ENCODE measurements around the gene ANTXRL. TPM values are rescaled to one million over a fixed set of nuclear protein-coding genes. Genes with fewer than 3 reads are reported as not detected.
"Not testable (repeated sequence)": the region's sequence is repeated elsewhere in the genome, so short reads cannot be mapped to it uniquely, and the experiment has no call there.

ANTXRL gene
- total and polyA plus RNA-seq, 2 experiments from 2014 or later, result not detected

DNA sequence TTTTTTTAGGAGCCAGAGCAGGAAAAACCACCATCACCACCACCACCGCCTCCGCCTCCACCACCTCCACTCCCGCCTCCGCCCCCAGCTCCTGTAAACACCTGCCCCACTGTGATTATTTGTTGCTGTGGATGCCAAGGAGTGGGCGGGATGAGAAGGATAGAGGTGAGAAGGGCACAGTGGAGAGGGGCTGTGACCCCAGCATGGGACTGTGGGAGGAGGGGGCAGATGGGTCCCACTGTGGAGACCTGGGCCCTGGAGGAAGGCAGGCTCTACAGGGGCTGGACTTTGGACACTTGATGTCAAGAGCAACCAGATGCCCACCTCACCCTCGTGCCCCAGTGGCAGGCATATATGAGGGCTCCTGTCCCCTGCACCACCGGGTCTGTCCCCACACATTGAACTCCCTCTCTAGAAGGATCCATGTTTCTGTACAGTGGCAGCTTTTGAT lies 24.7 kb downstream of the ANTXRL start (continued):
- TF ChIP-seq, protein P1, sequence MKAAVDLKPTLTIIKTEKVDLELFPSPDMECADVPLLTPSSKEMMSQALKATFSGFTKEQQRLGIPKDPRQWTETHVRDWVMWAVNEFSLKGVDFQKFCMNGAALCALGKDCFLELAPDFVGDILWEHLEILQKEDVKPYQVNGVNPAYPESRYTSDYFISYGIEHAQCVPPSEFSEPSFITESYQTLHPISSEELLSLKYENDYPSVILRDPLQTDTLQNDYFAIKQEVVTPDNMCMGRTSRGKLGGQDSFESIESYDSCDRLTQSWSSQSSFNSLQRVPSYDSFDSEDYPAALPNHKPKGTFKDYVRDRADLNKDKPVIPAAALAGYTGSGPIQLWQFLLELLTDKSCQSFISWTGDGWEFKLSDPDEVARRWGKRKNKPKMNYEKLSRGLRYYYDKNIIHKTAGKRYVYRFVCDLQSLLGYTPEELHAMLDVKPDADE (IDR thresholded peaks at IDR 0.05), result no peak
- no peak for TF ChIP-seq ZNF114 (CRISPR knock-in tag; IDR thresholded peaks at IDR 0.05)
- TF ChIP-seq, protein P2, sequence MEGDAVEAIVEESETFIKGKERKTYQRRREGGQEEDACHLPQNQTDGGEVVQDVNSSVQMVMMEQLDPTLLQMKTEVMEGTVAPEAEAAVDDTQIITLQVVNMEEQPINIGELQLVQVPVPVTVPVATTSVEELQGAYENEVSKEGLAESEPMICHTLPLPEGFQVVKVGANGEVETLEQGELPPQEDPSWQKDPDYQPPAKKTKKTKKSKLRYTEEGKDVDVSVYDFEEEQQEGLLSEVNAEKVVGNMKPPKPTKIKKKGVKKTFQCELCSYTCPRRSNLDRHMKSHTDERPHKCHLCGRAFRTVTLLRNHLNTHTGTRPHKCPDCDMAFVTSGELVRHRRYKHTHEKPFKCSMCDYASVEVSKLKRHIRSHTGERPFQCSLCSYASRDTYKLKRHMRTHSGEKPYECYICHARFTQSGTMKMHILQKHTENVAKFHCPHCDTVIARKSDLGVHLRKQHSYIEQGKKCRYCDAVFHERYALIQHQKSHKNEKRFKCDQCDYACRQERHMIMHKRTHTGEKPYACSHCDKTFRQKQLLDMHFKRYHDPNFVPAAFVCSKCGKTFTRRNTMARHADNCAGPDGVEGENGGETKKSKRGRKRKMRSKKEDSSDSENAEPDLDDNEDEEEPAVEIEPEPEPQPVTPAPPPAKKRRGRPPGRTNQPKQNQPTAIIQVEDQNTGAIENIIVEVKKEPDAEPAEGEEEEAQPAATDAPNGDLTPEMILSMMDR (conservative IDR thresholded peaks at IDR 0.05; ENCODE audit: low read depth in 2 of 2), result no peak
- TF ChIP-seq, protein P3, sequence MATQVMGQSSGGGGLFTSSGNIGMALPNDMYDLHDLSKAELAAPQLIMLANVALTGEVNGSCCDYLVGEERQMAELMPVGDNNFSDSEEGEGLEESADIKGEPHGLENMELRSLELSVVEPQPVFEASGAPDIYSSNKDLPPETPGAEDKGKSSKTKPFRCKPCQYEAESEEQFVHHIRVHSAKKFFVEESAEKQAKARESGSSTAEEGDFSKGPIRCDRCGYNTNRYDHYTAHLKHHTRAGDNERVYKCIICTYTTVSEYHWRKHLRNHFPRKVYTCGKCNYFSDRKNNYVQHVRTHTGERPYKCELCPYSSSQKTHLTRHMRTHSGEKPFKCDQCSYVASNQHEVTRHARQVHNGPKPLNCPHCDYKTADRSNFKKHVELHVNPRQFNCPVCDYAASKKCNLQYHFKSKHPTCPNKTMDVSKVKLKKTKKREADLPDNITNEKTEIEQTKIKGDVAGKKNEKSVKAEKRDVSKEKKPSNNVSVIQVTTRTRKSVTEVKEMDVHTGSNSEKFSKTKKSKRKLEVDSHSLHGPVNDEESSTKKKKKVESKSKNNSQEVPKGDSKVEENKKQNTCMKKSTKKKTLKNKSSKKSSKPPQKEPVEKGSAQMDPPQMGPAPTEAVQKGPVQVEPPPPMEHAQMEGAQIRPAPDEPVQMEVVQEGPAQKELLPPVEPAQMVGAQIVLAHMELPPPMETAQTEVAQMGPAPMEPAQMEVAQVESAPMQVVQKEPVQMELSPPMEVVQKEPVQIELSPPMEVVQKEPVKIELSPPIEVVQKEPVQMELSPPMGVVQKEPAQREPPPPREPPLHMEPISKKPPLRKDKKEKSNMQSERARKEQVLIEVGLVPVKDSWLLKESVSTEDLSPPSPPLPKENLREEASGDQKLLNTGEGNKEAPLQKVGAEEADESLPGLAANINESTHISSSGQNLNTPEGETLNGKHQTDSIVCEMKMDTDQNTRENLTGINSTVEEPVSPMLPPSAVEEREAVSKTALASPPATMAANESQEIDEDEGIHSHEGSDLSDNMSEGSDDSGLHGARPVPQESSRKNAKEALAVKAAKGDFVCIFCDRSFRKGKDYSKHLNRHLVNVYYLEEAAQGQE (IDR thresholded peaks at IDR 0.05; ENCODE audit: unreplicated experiment), result no peak

DNA sequence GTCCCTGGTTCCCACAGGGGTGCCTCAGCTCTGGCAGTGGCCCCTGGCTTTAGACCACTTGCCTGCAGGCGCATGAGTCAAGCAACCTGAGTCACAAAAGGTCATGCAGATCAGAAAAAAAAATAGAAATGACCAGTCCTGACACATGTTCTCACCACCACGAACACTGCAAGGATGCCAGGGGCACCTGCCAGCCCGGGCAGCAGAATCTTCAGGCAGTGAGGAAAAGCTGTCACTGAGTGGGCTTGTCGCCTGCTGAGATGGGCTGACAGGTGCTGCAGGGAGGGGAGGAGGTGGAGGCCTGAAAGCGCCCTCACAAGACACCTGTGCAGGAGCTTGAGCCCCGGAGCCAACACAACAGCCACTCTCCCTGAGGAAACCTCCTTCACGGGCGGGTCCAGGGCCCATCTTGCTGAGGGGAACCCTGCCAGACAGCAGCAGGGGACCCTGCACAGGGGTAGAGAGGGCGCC lies 25.2 kb downstream of the ANTXRL start:
- not testable (repeated sequence) for H3K27me3 ChIP-seq (ENCODE audit: insufficient read depth); H3K27me3 Mint-ChIP-seq (ENCODE audit: insufficient read depth, low read depth, poor library complexity); H3K4me3 Mint-ChIP-seq; H3K9me3 Mint-ChIP-seq; DNase-seq (ENCODE audit: low spot score); ATAC-seq; H3F3A ChIP-seq (replicated peaks; ENCODE audit: low read depth); H3K27ac Mint-ChIP-seq; H3K4me1 ChIP-seq (ENCODE audit: insufficient read depth); H3K4me2 ChIP-seq; H3K36me3 Mint-ChIP-seq (ENCODE audit: low read depth); H3K79me2 ChIP-seq (replicated peaks; ENCODE audit: insufficient read depth); H3K9me2 ChIP-seq (ENCODE audit: insufficient read depth); H3K36me3 ChIP-seq (ENCODE audit: insufficient read depth); H3K27ac ChIP-seq (ENCODE audit: low read depth); H4K20me1 ChIP-seq (replicated peaks; ENCODE audit: insufficient read depth); H2AFZ ChIP-seq; H3K4me3 ChIP-seq
- peaks cover 19% of the 10 kb centered on the region for H3K4me1 Mint-ChIP-seq

DNA sequence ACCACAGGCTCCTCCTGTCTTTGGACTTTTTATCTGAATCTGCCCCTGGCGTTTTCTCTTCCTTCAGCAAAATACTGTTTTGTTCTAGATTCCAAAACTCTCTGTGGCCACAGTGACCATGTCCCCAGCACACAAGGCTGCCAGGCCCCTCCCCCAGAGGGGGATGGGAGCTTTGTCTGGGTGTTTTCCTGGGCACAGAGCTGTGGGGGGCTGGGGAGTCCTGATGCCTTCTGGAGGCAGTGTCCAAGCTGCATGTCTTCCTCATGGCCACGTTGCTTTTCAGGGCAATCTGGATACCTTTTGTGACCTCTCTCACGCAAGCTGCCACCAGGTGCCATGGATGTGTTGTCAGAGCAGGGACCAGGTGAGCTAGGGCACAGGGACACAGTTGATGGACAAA lies 26.2 kb downstream of the ANTXRL start:
- H3K9me3 Mint-ChIP-seq, result no peaks in the 10 kb centered on the region
- peaks cover 5% of the 10 kb centered on the region; the same call in 1 of the 2 replicates for H3K4me1 ChIP-seq (ENCODE audit: insufficient read depth)
- no peak for DNase-seq (ENCODE audit: low spot score)
- H3K36me3 Mint-ChIP-seq (ENCODE audit: low read depth), result no peaks in the 10 kb centered on the region
- H2AFZ ChIP-seq, result 0 out of 2 replicates have a peak overlapping the region, but pooled peaks have one; percentile 32
- no peaks in the 10 kb centered on the region for H3K27me3 ChIP-seq (ENCODE audit: insufficient read depth)
- H3K27ac ChIP-seq (ENCODE audit: low read depth), result no peak overlapping the region
- H3K27ac Mint-ChIP-seq, result no peak overlapping the region; the same call in 1 of the 2 replicates
- no peaks in the 10 kb centered on the region for H3K9me2 ChIP-seq (ENCODE audit: insufficient read depth)
- peaks cover 4% of the 10 kb centered on the region for H3K27me3 Mint-ChIP-seq (ENCODE audit: insufficient read depth, low read depth, poor library complexity)
- ATAC-seq, result no peak
- H3F3A ChIP-seq (replicated peaks; ENCODE audit: low read depth), result no peaks in the 10 kb centered on the region
- no peaks in the 10 kb centered on the region for H4K20me1 ChIP-seq (replicated peaks; ENCODE audit: insufficient read depth)
- peaks cover 19% of the 10 kb centered on the region for H3K4me1 Mint-ChIP-seq
- H3K4me2 ChIP-seq, result no peak overlapping the region
- H3K79me2 ChIP-seq (replicated peaks; ENCODE audit: insufficient read depth), result no peaks in the 10 kb centered on the region
- H3K4me3 Mint-ChIP-seq, result no peak overlapping the region
- no peaks in the 10 kb centered on the region for H3K36me3 ChIP-seq (ENCODE audit: insufficient read depth)
- TF ChIP-seq ZNF114 (CRISPR knock-in tag; IDR thresholded peaks at IDR 0.05) (no peak), EZH2phosphoT487 (IDR thresholded peaks at IDR 0.05; ENCODE audit: unreplicated experiment) (no peak), STAT1 (IDR thresholded peaks at IDR 0.05; ENCODE audit: unreplicated experiment) (no peak)
- TF ChIP-seq, protein P3 (IDR thresholded peaks at IDR 0.05; ENCODE audit: unreplicated experiment), result no peak
- H3K4me3 ChIP-seq, result no peak overlapping the region

Data from GM23338 (cell line).